A549 treated with GW870086 at 1 μM for 4 hours (cell line): ENCODE data around the gene GPR32. TPM values are rescaled to one million over a fixed set of nuclear protein-coding genes. Genes with fewer than 3 reads are reported as not detected.

ENCODE experiments used
- total RNA-seq: library from RNA; stranded (reverse); fragments of 200-300 nt; extraction: Qiagen RNA extraction; gene quantifications from 5 replicates; pipeline ENCODE4 v1.2.3, GENCODE V29; 2022; ENCODE audit warnings: low read depth

The GPR32 gene
- total RNA-seq, result not detected in 5 replicates

GRCh38 chr19:50770164-50770563 is at the start of gene GPR32:
GPR32 (plus strand) TSS chr19:50770464; CDS start chr19:50770601, 137 bp downstream.

GRCh38 chr19:50723069-50723468 is 47.2 kb upstream of the GPR32 start, which contains the start of gene CLEC11A:
CLEC11A (plus strand) TSS chr19:50723364; CDS start chr19:50723526, 162 bp downstream.

GRCh38 chr19:50790396-50790795 is 20.1 kb downstream of the GPR32 start, which contains the start of gene ACP4:
ACP4 (plus strand) TSS chr19:50790415; CDS start chr19:50790415, 0 bp downstream.

Other genes starting within 250 kb of the GPR32 start
- 0.32 to 0.97 TPM (median 0.50 TPM) in 5 replicates for gene LRRC4B, start 202.0 kb upstream of the GPR32 start, total RNA-seq
- gene SYT3, start 130.6 kb upstream of the GPR32 start, total RNA-seq, result 0.29 to 0.74 TPM (median 0.53 TPM) in 5 replicates
- gene C19orf81, start 121.0 kb upstream of the GPR32 start, total RNA-seq, result 4.3 to 11.4 TPM (median 10.5 TPM) in 5 replicates
- gene SHANK1, start 50.7 kb upstream of the GPR32 start, total RNA-seq, result 0.16 to 0.46 TPM (median 0.33 TPM) in 4 of 5 replicates, not detected in the other
- 6.0 to 10.5 TPM (median 9.2 TPM) in 5 replicates for gene CLEC11A, start 47.1 kb upstream of the GPR32 start, total RNA-seq
- gene ACP4, start 20.0 kb downstream of the GPR32 start, total RNA-seq, result not detected in 5 replicates
- 0.16 to 0.46 TPM (median 0.17 TPM) in 3 of 5 replicates, not detected in the others for gene KLK1, start 53.3 kb downstream of the GPR32 start, total RNA-seq
- gene KLK15, start 63.1 kb downstream of the GPR32 start, total RNA-seq, result not detected in 5 replicates
- 0.17 TPM in 1 of 5 replicates, not detected in the others for gene KLK3, start 84.5 kb downstream of the GPR32 start, total RNA-seq
- gene KLK2, start 103.0 kb downstream of the GPR32 start, total RNA-seq, result 0.14 to 0.17 TPM in 2 of 5 replicates, not detected in the others
- 0.19 to 0.61 TPM (median 0.43 TPM) in 3 of 5 replicates, not detected in the others for gene KLK4, start 140.9 kb downstream of the GPR32 start, total RNA-seq
- gene KLK5, start 182.6 kb downstream of the GPR32 start, total RNA-seq, result 0.09 TPM in 1 of 5 replicates, not detected in the others
- 0.15 to 1.5 TPM (median 0.28 TPM) in 5 replicates for gene KLK6, start 199.1 kb downstream of the GPR32 start, total RNA-seq
- gene KLK7, start 213.5 kb downstream of the GPR32 start, total RNA-seq, result not detected in 5 replicates
- gene KLK8, start 231.1 kb downstream of the GPR32 start, total RNA-seq, result not detected in 5 replicates
- 0.32 to 0.98 TPM (median 0.45 TPM) in 5 replicates for gene KLK10, start 249.2 kb downstream of the GPR32 start, total RNA-seq